ENCODE measurements around the gene HIBCH.
"Not testable (repeated sequence)": the region's sequence is repeated elsewhere in the genome, so short reads cannot be mapped to it uniquely, and the experiment has no call there.

HIBCH gene

GRCh38 chr2:190250421-190250820 lies 69.2 kb downstream of the HIBCH start:
- DNase-seq, result no peak

GRCh38 chr2:190235551-190236075 lies 84.0 kb downstream of the HIBCH start:
- no peak for DNase-seq

GRCh38 chr2:190235101-190235500 lies 84.5 kb downstream of the HIBCH start:
- DNase-seq, result no peak

- not testable (repeated sequence) for DNase-seq
These were observed 95.6 kb downstream of the HIBCH start for GRCh38 chr2:190223989-190224388.

- DNase-seq, result not testable (repeated sequence)
These were observed 96.9 kb downstream of the HIBCH start for GRCh38 chr2:190222745-190223144.

GRCh38 chr2:190221429-190221828 lies 98.2 kb downstream of the HIBCH start:
- no peak for DNase-seq

GRCh38 chr2:190219186-190219585 lies 100.4 kb downstream of the HIBCH start:
- DNase-seq, result no peak

- no peak for DNase-seq
These were observed 102.0 kb downstream of the HIBCH start for GRCh38 chr2:190217616-190218015.

- DNase-seq, result peak in 7 of 56 donors; percentile 1 to 70 (median 5)
These were observed 102.8 kb downstream of the HIBCH start for GRCh38 chr2:190216829-190217228.

GRCh38 chr2:190215620-190216019 lies 104.0 kb downstream of the HIBCH start:
- DNase-seq, result no peak

GRCh38 chr2:190214426-190215194 lies 105.0 kb downstream of the HIBCH start:
- DNase-seq, result no peak

- peak in 1 of 56 donors; percentile 8 for DNase-seq
These were observed 105.9 kb downstream of the HIBCH start for GRCh38 chr2:190213441-190214335.

GRCh38 chr2:190210471-190210870 lies 109.2 kb downstream of the HIBCH start:
- no peak for DNase-seq

- DNase-seq, result no peak
These were observed 110.1 kb downstream of the HIBCH start for GRCh38 chr2:190209559-190209958.

- DNase-seq, result no peak
These were observed 111.7 kb downstream of the HIBCH start for GRCh38 chr2:190207930-190208329.

GRCh38 chr2:190205657-190206056 lies 114.0 kb downstream of the HIBCH start:
- no peak for DNase-seq

GRCh38 chr2:190202604-190203003 lies 117.0 kb downstream of the HIBCH start:
- no peak for DNase-seq

- DNase-seq, result no peak
These were observed 117.6 kb downstream of the HIBCH start for GRCh38 chr2:190202018-190202417.

GRCh38 chr2:190200603-190201002 lies 119.0 kb downstream of the HIBCH start:
- DNase-seq, result no peak

GRCh38 chr2:190199530-190199929 lies 120.1 kb downstream of the HIBCH start:
- DNase-seq, result no peak

- DNase-seq, result no peak
These were observed 120.5 kb downstream of the HIBCH start for GRCh38 chr2:190199109-190199508.

GRCh38 chr2:190197143-190197720 lies 122.4 kb downstream of the HIBCH start:
- DNase-seq, result no peak
